ENCODE measurements around the gene RALY. TPM values are rescaled to one million over a fixed set of nuclear protein-coding genes. Genes with fewer than 3 reads are reported as not detected.
"Not testable (repeated sequence)": the region's sequence is repeated elsewhere in the genome, so short reads cannot be mapped to it uniquely, and the experiment has no call there.

Gene RALY
- total RNA-seq, 1 donor from 2014 or later, result 236 TPM

DNA sequence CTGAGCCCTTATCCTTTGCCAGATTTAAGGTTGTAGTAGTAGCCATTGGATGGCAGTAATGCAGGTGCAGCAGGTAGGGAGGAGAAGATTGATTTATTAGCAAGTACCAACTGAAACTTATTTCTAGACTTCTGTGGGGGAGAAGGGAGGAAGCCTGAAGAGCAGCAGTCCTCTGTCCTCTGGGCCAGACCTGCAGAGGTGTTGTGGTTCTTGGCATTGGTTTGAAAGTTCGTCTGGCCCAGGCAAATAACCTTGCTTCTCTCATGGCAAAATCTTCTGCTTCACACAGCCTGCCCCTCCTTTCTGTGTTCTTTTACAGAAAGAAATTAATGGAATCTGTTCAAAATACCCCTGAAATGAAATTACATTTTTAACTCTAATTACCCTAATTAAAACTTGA lies 24.5 kb downstream of the RALY start:
- Mint-ChIP-seq H3K27me3 (no peaks in the 10 kb centered on the region), H3K36me3 (ENCODE audit: insufficient read depth) (peaks cover 5% of the 10 kb centered on the region), H3K4me1 (ENCODE audit: low read depth) (peaks cover 48% of the 10 kb centered on the region), H3K27ac (peak overlapping the region; percentile 71), H3K9me3 (ENCODE audit: low read depth) (no peaks in the 10 kb centered on the region), H3K4me3 (ENCODE audit: low read depth) (no peak overlapping the region)
- TF ChIP-seq, protein P1, sequence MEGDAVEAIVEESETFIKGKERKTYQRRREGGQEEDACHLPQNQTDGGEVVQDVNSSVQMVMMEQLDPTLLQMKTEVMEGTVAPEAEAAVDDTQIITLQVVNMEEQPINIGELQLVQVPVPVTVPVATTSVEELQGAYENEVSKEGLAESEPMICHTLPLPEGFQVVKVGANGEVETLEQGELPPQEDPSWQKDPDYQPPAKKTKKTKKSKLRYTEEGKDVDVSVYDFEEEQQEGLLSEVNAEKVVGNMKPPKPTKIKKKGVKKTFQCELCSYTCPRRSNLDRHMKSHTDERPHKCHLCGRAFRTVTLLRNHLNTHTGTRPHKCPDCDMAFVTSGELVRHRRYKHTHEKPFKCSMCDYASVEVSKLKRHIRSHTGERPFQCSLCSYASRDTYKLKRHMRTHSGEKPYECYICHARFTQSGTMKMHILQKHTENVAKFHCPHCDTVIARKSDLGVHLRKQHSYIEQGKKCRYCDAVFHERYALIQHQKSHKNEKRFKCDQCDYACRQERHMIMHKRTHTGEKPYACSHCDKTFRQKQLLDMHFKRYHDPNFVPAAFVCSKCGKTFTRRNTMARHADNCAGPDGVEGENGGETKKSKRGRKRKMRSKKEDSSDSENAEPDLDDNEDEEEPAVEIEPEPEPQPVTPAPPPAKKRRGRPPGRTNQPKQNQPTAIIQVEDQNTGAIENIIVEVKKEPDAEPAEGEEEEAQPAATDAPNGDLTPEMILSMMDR (IDR thresholded peaks at IDR 0.05; ENCODE audit: unreplicated experiment), result no peak
- DNase-seq (ENCODE audit: low spot score, unreplicated experiment), result no peak

DNA sequence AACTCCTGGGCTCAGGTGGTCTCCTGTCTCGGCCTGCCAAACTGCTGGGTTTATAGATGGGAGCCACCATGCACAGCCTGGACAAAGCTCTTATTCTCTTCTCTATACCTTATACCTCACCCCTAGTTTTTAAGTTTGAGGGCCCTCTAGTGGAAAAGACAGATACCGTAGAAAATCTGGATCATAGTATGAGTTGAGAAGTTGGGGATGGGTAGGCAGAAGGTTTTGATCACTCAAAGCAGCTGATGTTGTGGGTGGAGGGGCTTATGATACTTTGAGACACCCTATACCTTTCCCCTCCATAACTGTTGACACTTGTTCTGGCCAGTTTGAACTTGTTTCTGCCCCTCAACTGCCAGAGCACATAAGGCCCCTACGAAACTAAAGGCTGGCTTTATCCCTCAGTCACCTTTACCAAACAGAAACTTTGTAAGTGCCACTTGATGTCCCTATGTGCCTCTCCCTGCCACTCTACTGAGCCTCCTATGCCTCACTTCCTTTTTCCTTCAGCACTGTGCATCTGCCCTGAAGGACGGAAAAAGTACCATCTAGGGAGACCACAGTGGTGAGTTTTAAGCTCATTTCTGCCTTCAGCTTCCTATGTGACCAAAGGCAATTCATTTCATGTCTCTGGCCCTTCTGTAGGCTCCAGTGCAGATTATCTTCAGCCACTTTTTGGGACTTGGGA lies 28.6 kb downstream of the RALY start:
- Mint-ChIP-seq H3K9me3 (ENCODE audit: low read depth) (no peaks in the 10 kb centered on the region), H3K36me3 (ENCODE audit: insufficient read depth) (peaks cover 5% of the 10 kb centered on the region), H3K27ac (peak overlapping the region; percentile 54), H3K4me3 (ENCODE audit: low read depth) (no peak overlapping the region), H3K27me3 (no peaks in the 10 kb centered on the region), H3K4me1 (ENCODE audit: low read depth) (peaks cover 41% of the 10 kb centered on the region)
- TF ChIP-seq, protein P1 (IDR thresholded peaks at IDR 0.05; ENCODE audit: unreplicated experiment), result peak; percentile 48
- DNase-seq (ENCODE audit: low spot score, unreplicated experiment), result no peak

- H3K27me3 Mint-ChIP-seq, result no peaks in the 10 kb centered on the region
- peaks cover 5% of the 10 kb centered on the region for H3K36me3 Mint-ChIP-seq (ENCODE audit: insufficient read depth)
- DNase-seq (ENCODE audit: low spot score, unreplicated experiment), result no peak
- TF ChIP-seq, protein P1 (IDR thresholded peaks at IDR 0.05; ENCODE audit: unreplicated experiment), result no peak
- H3K4me3 Mint-ChIP-seq (ENCODE audit: low read depth), result no peak overlapping the region
- H3K27ac Mint-ChIP-seq, result no peak overlapping the region
- H3K9me3 Mint-ChIP-seq (ENCODE audit: low read depth), result no peaks in the 10 kb centered on the region
- H3K4me1 Mint-ChIP-seq (ENCODE audit: low read depth), result peaks cover 35% of the 10 kb centered on the region
These were observed 29.1 kb downstream of the RALY start for GRCh38 chr20:34022839-34023234.

DNA sequence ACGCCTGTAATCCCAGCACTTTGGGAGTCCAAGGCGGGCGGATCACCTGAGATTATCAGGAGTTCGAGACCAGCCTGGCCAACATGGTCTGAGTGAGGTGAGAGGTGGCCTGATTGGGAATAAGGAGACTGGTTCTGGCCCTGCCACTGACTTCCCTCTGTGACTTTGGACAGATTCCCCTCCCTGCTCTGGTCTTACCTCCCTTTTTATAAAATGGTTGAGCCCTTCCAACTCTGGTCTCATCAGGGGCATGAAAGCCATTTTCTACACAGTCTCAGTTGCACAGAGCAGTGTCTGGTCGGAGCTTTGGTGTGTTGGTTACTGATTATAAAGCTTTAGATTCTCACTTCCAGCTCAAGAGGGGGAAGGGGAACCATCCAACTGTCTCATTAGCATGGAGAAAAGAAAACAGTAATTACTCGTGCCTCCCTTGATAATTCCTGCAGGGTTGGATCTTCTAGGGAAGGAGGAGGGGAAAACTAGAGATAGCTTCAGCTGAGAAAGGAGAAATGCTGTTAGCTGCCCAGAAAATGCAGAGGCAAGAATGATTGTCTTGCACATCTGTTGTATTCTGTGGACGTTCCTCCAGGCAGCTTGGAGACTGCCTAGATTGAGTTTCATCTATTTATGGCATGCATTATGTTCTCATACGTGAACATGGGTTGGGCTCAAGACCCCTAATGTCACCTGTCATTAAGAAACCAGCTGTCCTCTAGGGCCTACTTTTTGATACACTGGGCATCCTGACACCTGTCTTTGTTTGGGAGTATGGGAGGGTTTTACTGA lies 30.4 kb downstream of the RALY start:
- TF ChIP-seq, protein P1 (IDR thresholded peaks at IDR 0.05; ENCODE audit: unreplicated experiment), result no peak
- DNase-seq (ENCODE audit: low spot score, unreplicated experiment), result no peak
- Mint-ChIP-seq H3K9me3 (ENCODE audit: low read depth) (no peaks in the 10 kb centered on the region), H3K27me3 (no peaks in the 10 kb centered on the region), H3K4me1 (ENCODE audit: low read depth) (peaks cover 32% of the 10 kb centered on the region), H3K4me3 (ENCODE audit: low read depth) (no peak overlapping the region), H3K36me3 (ENCODE audit: insufficient read depth) (peaks cover 5% of the 10 kb centered on the region), H3K27ac (peak overlapping the region; percentile 3)

GRCh38 chr20:34024723-34025351 lies 31.1 kb downstream of the RALY start:
- H3K4me3 Mint-ChIP-seq (ENCODE audit: low read depth), result no peak overlapping the region
- DNase-seq (ENCODE audit: low spot score, unreplicated experiment), result no peak
- H3K27me3 Mint-ChIP-seq, result no peaks in the 10 kb centered on the region
- peaks cover 3% of the 10 kb centered on the region for H3K36me3 Mint-ChIP-seq (ENCODE audit: insufficient read depth)
- H3K9me3 Mint-ChIP-seq (ENCODE audit: low read depth), result no peaks in the 10 kb centered on the region
- peaks cover 32% of the 10 kb centered on the region for H3K4me1 Mint-ChIP-seq (ENCODE audit: low read depth)
- H3K27ac Mint-ChIP-seq, result peak overlapping the region; percentile 31
- TF ChIP-seq, protein P1 (IDR thresholded peaks at IDR 0.05; ENCODE audit: unreplicated experiment), result no peak

DNA sequence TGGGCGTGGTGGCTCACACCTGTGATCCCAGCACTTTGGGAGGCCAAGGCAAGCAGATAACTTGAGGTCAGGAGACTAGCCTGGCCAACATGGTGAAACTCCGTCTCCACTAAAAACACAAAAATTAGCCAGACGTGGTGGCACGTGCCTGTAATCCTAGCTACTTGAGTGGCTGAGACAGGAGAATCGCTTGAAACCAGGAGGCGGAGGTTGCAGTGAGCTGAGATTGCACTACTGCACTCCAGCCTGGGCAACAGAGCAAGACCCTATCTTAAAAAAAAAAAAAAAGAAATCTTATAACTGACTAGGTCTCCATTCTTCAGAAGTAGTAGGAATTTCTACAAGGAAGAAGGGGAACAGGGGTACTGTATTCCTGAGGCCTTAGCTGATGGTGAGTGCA lies 34.3 kb downstream of the RALY start:
- DNase-seq (ENCODE audit: low spot score, unreplicated experiment); H3K27ac Mint-ChIP-seq; H3K36me3 Mint-ChIP-seq (ENCODE audit: insufficient read depth); H3K4me3 Mint-ChIP-seq (ENCODE audit: low read depth); H3K9me3 Mint-ChIP-seq (ENCODE audit: low read depth); H3K27me3 Mint-ChIP-seq: not testable (repeated sequence)
- peaks cover 33% of the 10 kb centered on the region for H3K4me1 Mint-ChIP-seq (ENCODE audit: low read depth)

Measured in progenitor cell of endocrine pancreas (in vitro differentiated cells).